H9 (cell line): ENCODE measurements around the gene FAM3B. TPM values are rescaled to one million over a fixed set of nuclear protein-coding genes. Genes with fewer than 3 reads are reported as not detected.

ENCODE experiments used
- DNase-seq: peaks from one replicate; pipeline ENCODE4 v3.0.0-alpha.2; 2017
- H2AFZ ChIP-seq: one replicate; pipeline ENCODE4 v1.6.1; 2013; ENCODE audit warnings: mild to moderate bottlenecking, low read length, control low read depth, moderate library complexity
- H2AK5ac ChIP-seq: 2 replicates; pipeline ENCODE4 v1.6.1; 2013; ENCODE audit warnings: low read length, control low read depth, mixed read lengths; ENCODE audit not compliant: insufficient read length
- H2BK120ac ChIP-seq: one replicate; pipeline ENCODE4 v1.6.1; 2013; ENCODE audit warnings: low read depth, mild to moderate bottlenecking, low read length, control low read depth, inconsistent platforms; ENCODE audit not compliant: poor library complexity, severe bottlenecking
- H2BK12ac ChIP-seq: 2 replicates; pipeline ENCODE4 v1.6.1; 2013; ENCODE audit warnings: low read length, control low read depth, mixed read lengths, low read depth; ENCODE audit not compliant: insufficient read length
- H2BK15ac ChIP-seq: 2 replicates; pipeline ENCODE4 v1.6.1; 2013; ENCODE audit warnings: low read depth, low read length, control low read depth
- H2BK20ac ChIP-seq: one replicate; pipeline ENCODE4 v1.6.1; 2013; ENCODE audit warnings: low read depth, mild to moderate bottlenecking, low read length, control low read depth, inconsistent platforms; ENCODE audit not compliant: poor library complexity, severe bottlenecking
- H2BK5ac ChIP-seq: 2 replicates; pipeline ENCODE4 v1.6.1; 2013; ENCODE audit warnings: low read length, control low read depth, mixed read lengths; ENCODE audit not compliant: insufficient read length
- H3K14ac ChIP-seq: 2 replicates; pipeline ENCODE4 v1.6.1; 2013; ENCODE audit warnings: low read length, control low read depth; ENCODE audit not compliant: insufficient read depth
- H3K18ac ChIP-seq: 2 replicates; pipeline ENCODE4 v1.6.1; 2013; ENCODE audit warnings: low read depth, mild to moderate bottlenecking, mixed read lengths, low read length, control low read depth; ENCODE audit not compliant: insufficient read length
- H3K23ac ChIP-seq: 2 replicates; pipeline ENCODE4 v1.6.1; 2013; ENCODE audit warnings: low read length, control low read depth, mixed read lengths, low read depth; ENCODE audit not compliant: insufficient read length
- H3K23me2 ChIP-seq: 2 replicates; pipeline ENCODE4 v1.6.1; 2013; ENCODE audit warnings: low read depth, mild to moderate bottlenecking, mixed read lengths, low read length, control low read depth; ENCODE audit not compliant: insufficient read length, poor library complexity, severe bottlenecking
- H3K27ac ChIP-seq: 2 replicates; pipeline ENCODE4 v1.5.1; 2013; ENCODE audit warnings: low read length, control low read depth, mixed read lengths, low read depth; ENCODE audit not compliant: insufficient read length
- H3K27me3 ChIP-seq: 2 replicates; pipeline ENCODE4 v1.6.1; 2013; ENCODE audit warnings: low read length, control low read depth, inconsistent platforms; ENCODE audit not compliant: insufficient read depth
- H3K4ac ChIP-seq: 2 replicates; pipeline ENCODE4 v1.6.1; 2013; ENCODE audit warnings: low read depth, mild to moderate bottlenecking, control low read depth, inconsistent platforms, low read length, moderate library complexity
- H3K4me1 ChIP-seq: 2 replicates; pipeline ENCODE4 v1.6.1; 2013; ENCODE audit warnings: low read length, control low read depth, inconsistent platforms; ENCODE audit not compliant: insufficient read depth
- H3K4me2 ChIP-seq: 2 replicates; pipeline ENCODE4 v1.6.1; 2013; ENCODE audit warnings: low read length, control low read depth, mixed read lengths; ENCODE audit not compliant: insufficient read length, insufficient read depth
- H3K56ac ChIP-seq: 2 replicates; pipeline ENCODE4 v1.6.1; 2013; ENCODE audit warnings: low read depth, mild to moderate bottlenecking, mixed read lengths, low read length, control low read depth; ENCODE audit not compliant: insufficient read length
- H3K79me1 ChIP-seq: 2 replicates; pipeline ENCODE4 v1.6.1; 2013; ENCODE audit warnings: low read depth, mild to moderate bottlenecking, moderate library complexity, low read length, control low read depth, inconsistent platforms; ENCODE audit not compliant: insufficient read depth, poor library complexity, severe bottlenecking
- H3K79me2 ChIP-seq: 2 replicates; pipeline ENCODE4 v1.6.1; 2013; ENCODE audit warnings: low read length, control low read depth, inconsistent platforms; ENCODE audit not compliant: insufficient read depth
- H3K9ac ChIP-seq: 2 replicates; pipeline ENCODE4 v1.6.1; 2013; ENCODE audit warnings: low read length, control low read depth, mixed read lengths; ENCODE audit not compliant: insufficient read length; ENCODE audit errors: extremely low read depth
- H3K9me3 ChIP-seq: one replicate; pipeline ENCODE4 v1.6.1; 2013; ENCODE audit warnings: low read depth, low read length, inconsistent platforms; ENCODE audit not compliant: control insufficient read depth
- H3T11ph ChIP-seq: one replicate; pipeline ENCODE4 v1.6.1; 2013; ENCODE audit warnings: mild to moderate bottlenecking, low read length, control low read depth, inconsistent platforms
- H4K20me1 ChIP-seq: one replicate; pipeline ENCODE4 v1.6.1; 2013; ENCODE audit not compliant: control insufficient read depth, insufficient read length, insufficient read depth
- H4K5ac ChIP-seq: 2 replicates; pipeline ENCODE4 v1.6.1; 2013; ENCODE audit warnings: low read depth, mild to moderate bottlenecking, mixed read lengths, low read length, control low read depth; ENCODE audit not compliant: insufficient read length
- H4K8ac ChIP-seq: replicated peaks from 2 replicates; pipeline ENCODE4 v1.6.1; 2013; ENCODE audit warnings: low read length, control low read depth, mixed read lengths, low read depth; ENCODE audit not compliant: insufficient read length
- H4K91ac ChIP-seq: 2 replicates; pipeline ENCODE4 v1.6.1; 2013; ENCODE audit warnings: low read depth, mild to moderate bottlenecking, moderate library complexity, mixed read lengths, low read length, control low read depth; ENCODE audit not compliant: insufficient read length
- H3K27ac Mint-ChIP-seq, 3 experiments: 2 replicates in 2 of 3; 3 replicates in 1 of 3; pipeline ENCODE4 v1.8.0; 2020 to 2021; ENCODE audit warnings: mixed read lengths in 3 of 3, mild to moderate bottlenecking in 1 of 3, moderate library complexity in 1 of 3
- H3K27me3 Mint-ChIP-seq: 2 replicates; pipeline ENCODE4 v1.8.0; 2021; ENCODE audit warnings: low read depth, mild to moderate bottlenecking, moderate library complexity, mixed read lengths
- H3K36me3 Mint-ChIP-seq, 3 experiments: 2 replicates in 2 of 3; 3 replicates in 1 of 3; pipeline ENCODE4 v1.8.0; 2020 to 2021; ENCODE audit warnings: low read depth in 3 of 3, mixed read lengths in 3 of 3; ENCODE audit not compliant: insufficient read depth in 1 of 3
- H3K4me1 Mint-ChIP-seq, 2 experiments: 2 replicates each; pipeline ENCODE4 v1.8.0; 2020; ENCODE audit warnings: mixed read lengths in 2 of 2
- H3K4me3 Mint-ChIP-seq, 2 experiments: 2 replicates in 1 of 2; 3 replicates in 1 of 2; pipeline ENCODE4 v1.8.0; 2020 to 2021; ENCODE audit warnings: mild to moderate bottlenecking in 2 of 2, mixed read lengths in 2 of 2, moderate library complexity in 1 of 2
- H3K9me3 Mint-ChIP-seq, 2 experiments: 2 replicates in 1 of 2; 3 replicates in 1 of 2; pipeline ENCODE4 v1.8.0; 2020; ENCODE audit warnings: mild to moderate bottlenecking in 2 of 2, mixed read lengths in 2 of 2, moderate library complexity in 1 of 2
- WGBS: extraction: QIAGEN DNeasy Blood & Tissue Kit; methylation state at CpG from one replicate; pipeline ENCODE4 v1.1.7; 2013; ENCODE audit warnings: missing lambda C conversion rate, low lambda C conversion rate, mixed read lengths; ENCODE audit not compliant: insufficient read length; ENCODE audit errors: extremely low coverage; 5-methylcytosine and 5-hydroxymethylcytosine counted together
- total RNA-seq: library from RNA; stranded (reverse); gene quantifications from 2 replicates; pipeline ENCODE4 v1.2.1, GENCODE V29; 2021
- TF ChIP-seq, protein P1 (sequence below): fragments of 200-600 bp; sonication (generic); conservative IDR thresholded peaks from 3 replicates; pipeline ENCODE4 v1.8.0; 2021; ENCODE audit warnings: antibody characterized with exemption, mild to moderate bottlenecking

The FAM3B gene
- total RNA-seq, 1 experiment from 2014 or later: 5.0 TPM

DNA sequence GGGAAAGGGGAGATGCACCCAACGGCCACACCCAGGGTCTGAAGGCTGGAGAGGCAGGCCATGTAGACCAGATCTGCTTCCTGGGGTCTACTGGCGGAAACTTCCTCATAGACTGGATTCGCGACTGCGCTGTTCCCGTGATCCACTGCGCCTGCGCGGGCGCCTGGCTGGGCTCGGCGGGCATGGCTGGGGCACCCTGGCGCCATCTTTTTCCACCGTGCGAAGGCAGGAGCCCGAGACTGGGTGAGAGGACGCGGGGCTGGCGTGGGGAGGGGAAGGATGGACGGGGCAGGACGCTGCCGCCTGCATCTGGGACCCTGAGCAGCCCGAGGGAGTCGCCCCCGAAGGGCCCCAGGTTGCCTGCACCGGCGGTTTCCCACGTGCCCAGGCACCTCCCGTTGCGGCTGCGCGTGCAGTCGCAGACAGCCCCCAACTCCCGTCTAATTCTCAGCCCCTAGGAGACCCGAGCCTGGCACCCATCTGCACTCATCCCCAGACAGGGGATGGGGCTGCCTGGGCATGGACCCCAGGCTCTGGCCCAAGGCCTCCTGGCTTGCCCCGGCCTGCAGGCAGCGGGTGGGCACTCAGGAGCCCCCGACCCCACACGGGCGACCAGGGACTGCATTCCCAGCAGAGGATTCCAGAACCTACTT lies 12.4 kb upstream of the FAM3B start:
- H2AK5ac ChIP-seq: no peak overlapping the region
- H2BK5ac ChIP-seq: no peak overlapping the region
- Mint-ChIP-seq H3K27ac (no peak overlapping the region), H3K27me3 (peaks cover 3% of the 10 kb centered on the region), H3K4me1 (peaks cover 7 to 13% of the 10 kb centered on the region in 2 experiments), H3K9me3 (peaks cover 10 to 22% of the 10 kb centered on the region in 2 experiments; a peak in 4 of 5 replicates), H3K4me3 (no peak overlapping the region), H3K36me3 (peaks cover 0 to 6% (median 3%) of the 10 kb centered on the region in 3 experiments; a peak in 4 of 7 replicates)
- H2BK15ac ChIP-seq: no peak overlapping the region
- H2BK12ac ChIP-seq: no peak overlapping the region
- no peaks in the 10 kb centered on the region for H3K9me3 ChIP-seq
- H3K4me2 ChIP-seq: no peak overlapping the region
- no peaks in the 10 kb centered on the region for H3K23me2 ChIP-seq
- no peak for DNase-seq
- H3K4me1 ChIP-seq: no peaks in the 10 kb centered on the region; the same call in 1 of the 2 replicates
- no CpG with 5 or more reads among the region's 40 CpGs for WGBS
- no peak overlapping the region for H4K8ac ChIP-seq
- H3K23ac ChIP-seq: no peak overlapping the region
- no peaks in the 10 kb centered on the region for H3K79me2 ChIP-seq
- no peak overlapping the region for H4K5ac ChIP-seq
- H3K27ac ChIP-seq: no peak overlapping the region
- H3K4ac ChIP-seq: no peak overlapping the region
- no peak overlapping the region for H3K9ac ChIP-seq
- no peak overlapping the region for H3K56ac ChIP-seq
- no peak overlapping the region for H4K91ac ChIP-seq
- no peak overlapping the region for H3K18ac ChIP-seq
- H2AFZ ChIP-seq: no peak overlapping the region
- no peaks in the 10 kb centered on the region; the same call in 1 of the 2 replicates for H3K27me3 ChIP-seq
- H3T11ph ChIP-seq: no peak overlapping the region
- no peak overlapping the region for H3K14ac ChIP-seq
- H2BK120ac ChIP-seq: no peak overlapping the region
- H3K79me1 ChIP-seq: no peaks in the 10 kb centered on the region
- H4K20me1 ChIP-seq: no peaks in the 10 kb centered on the region
- TF ChIP-seq, protein P1, sequence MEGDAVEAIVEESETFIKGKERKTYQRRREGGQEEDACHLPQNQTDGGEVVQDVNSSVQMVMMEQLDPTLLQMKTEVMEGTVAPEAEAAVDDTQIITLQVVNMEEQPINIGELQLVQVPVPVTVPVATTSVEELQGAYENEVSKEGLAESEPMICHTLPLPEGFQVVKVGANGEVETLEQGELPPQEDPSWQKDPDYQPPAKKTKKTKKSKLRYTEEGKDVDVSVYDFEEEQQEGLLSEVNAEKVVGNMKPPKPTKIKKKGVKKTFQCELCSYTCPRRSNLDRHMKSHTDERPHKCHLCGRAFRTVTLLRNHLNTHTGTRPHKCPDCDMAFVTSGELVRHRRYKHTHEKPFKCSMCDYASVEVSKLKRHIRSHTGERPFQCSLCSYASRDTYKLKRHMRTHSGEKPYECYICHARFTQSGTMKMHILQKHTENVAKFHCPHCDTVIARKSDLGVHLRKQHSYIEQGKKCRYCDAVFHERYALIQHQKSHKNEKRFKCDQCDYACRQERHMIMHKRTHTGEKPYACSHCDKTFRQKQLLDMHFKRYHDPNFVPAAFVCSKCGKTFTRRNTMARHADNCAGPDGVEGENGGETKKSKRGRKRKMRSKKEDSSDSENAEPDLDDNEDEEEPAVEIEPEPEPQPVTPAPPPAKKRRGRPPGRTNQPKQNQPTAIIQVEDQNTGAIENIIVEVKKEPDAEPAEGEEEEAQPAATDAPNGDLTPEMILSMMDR: no peak
- no peak overlapping the region for H2BK20ac ChIP-seq
